ENCODE results near the gene TBC1D22A. TPM values are rescaled to one million over a fixed set of nuclear protein-coding genes. Genes with fewer than 3 reads are reported as not detected.

Gene TBC1D22A
- total and polyA plus RNA-seq, 8 donors, result 13.3 to 53.1 (median 21.5) TPM

GRCh38 chr22:47218671-47219070, 456.2 kb downstream of the TBC1D22A start:
- no peaks in the 10 kb centered on the region for H3K9me3 ChIP-seq
- H3K27ac ChIP-seq, result no peak overlapping the region
- H3K4me3 ChIP-seq, result no peak overlapping the region
- DNase-seq, result peak in 1 of 2 donors; percentile 13
- TF ChIP-seq, protein P1, sequence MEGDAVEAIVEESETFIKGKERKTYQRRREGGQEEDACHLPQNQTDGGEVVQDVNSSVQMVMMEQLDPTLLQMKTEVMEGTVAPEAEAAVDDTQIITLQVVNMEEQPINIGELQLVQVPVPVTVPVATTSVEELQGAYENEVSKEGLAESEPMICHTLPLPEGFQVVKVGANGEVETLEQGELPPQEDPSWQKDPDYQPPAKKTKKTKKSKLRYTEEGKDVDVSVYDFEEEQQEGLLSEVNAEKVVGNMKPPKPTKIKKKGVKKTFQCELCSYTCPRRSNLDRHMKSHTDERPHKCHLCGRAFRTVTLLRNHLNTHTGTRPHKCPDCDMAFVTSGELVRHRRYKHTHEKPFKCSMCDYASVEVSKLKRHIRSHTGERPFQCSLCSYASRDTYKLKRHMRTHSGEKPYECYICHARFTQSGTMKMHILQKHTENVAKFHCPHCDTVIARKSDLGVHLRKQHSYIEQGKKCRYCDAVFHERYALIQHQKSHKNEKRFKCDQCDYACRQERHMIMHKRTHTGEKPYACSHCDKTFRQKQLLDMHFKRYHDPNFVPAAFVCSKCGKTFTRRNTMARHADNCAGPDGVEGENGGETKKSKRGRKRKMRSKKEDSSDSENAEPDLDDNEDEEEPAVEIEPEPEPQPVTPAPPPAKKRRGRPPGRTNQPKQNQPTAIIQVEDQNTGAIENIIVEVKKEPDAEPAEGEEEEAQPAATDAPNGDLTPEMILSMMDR (IDR thresholded peaks at IDR 0.05), result no peak
- TF ChIP-seq POLR2A (IDR thresholded peaks at IDR 0.05), result no peak
- TF ChIP-seq POLR2AphosphoS5 (IDR thresholded peaks at IDR 0.05), result no peak
- TF ChIP-seq EP300 (IDR thresholded peaks at IDR 0.05), result no peak
- 81 to 90% (median 87%) methylated on average over 15 of the region's 15 CpGs for WGBS, 5 donors
- H3K27me3 ChIP-seq, result no peaks in the 10 kb centered on the region
- no peaks in the 10 kb centered on the region for H3K36me3 ChIP-seq
- intact Hi-C loops (cut with DNase I; ENCODE audit: low total_unique reads), result no loop called here
- H3K4me1 ChIP-seq, result no peaks in the 10 kb centered on the region

DNA sequence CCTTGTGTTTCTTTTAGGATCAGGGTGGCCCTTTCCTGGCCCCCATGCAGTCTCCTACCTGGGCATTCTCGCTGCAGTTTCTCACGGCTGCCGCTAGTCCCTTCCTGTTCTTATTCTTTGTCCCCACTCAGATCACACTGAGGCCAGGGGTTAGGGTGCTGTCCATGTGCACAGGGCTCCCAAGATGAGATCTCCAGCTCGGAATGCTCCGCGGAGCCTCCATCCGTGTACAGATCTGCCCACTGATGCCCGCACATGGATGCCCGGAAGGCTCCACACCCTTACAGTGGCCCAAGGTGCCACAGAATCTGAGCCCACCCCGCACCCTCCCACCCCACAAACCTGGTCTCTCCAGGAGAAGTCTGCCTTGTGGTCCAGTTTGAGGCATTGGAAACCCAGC, 457.3 kb downstream of the TBC1D22A start:
- no peak overlapping the region for H3K27ac ChIP-seq
- H3K4me3 ChIP-seq, result no peak overlapping the region
- TF ChIP-seq POLR2A (IDR thresholded peaks at IDR 0.05) (no peak), EP300 (IDR thresholded peaks at IDR 0.05) (no peak), POLR2AphosphoS5 (IDR thresholded peaks at IDR 0.05) (no peak)
- TF ChIP-seq, protein P1 (IDR thresholded peaks at IDR 0.05), result no peak
- no peaks in the 10 kb centered on the region for H3K36me3 ChIP-seq
- no peaks in the 10 kb centered on the region for H3K4me1 ChIP-seq
- no peaks in the 10 kb centered on the region for H3K27me3 ChIP-seq
- H3K9me3 ChIP-seq, result no peaks in the 10 kb centered on the region
- intact Hi-C loops (cut with DNase I; ENCODE audit: low total_unique reads), result no loop called here
- 89 to 95% (median 90%) methylated on average over 8 to 10 of the region's 10 CpGs for WGBS, 5 donors
- no peak for DNase-seq

DNA sequence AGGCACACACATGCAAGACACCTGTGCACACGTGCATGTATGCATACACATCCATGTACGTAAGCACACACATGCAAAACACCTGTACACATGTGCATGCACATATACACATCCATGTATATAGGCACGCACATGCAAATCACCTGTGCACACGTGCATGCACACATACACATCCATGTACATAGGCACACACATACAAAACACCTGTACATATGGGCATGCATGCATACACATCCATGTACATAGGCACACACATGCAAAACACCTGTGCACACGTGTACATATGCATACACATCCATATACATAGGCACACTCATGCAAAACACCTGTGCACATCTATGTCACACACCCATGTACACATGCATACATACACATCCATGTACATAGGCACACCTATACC, 458.3 kb downstream of the TBC1D22A start:
- TF ChIP-seq POLR2AphosphoS5 (IDR thresholded peaks at IDR 0.05) (no peak), EP300 (IDR thresholded peaks at IDR 0.05) (no peak)
- TF ChIP-seq, protein P1 (IDR thresholded peaks at IDR 0.05), result no peak
- Histone ChIP-seq H3K27ac (no peak overlapping the region), H3K36me3 (no peaks in the 10 kb centered on the region), H3K27me3 (peaks cover 0 to 3% (median 0%) of the 10 kb centered on the region in 3 donors), H3K4me3 (no peak overlapping the region), H3K9me3 (no peaks in the 10 kb centered on the region), H3K4me1 (no peaks in the 10 kb centered on the region)
- no peak for DNase-seq
- intact Hi-C loops (cut with DNase I; ENCODE audit: low total_unique reads), result no loop called here
- WGBS, 5 donors, result 77 to 86% (median 84%) methylated on average over 5 of the region's 5 CpGs

DNA sequence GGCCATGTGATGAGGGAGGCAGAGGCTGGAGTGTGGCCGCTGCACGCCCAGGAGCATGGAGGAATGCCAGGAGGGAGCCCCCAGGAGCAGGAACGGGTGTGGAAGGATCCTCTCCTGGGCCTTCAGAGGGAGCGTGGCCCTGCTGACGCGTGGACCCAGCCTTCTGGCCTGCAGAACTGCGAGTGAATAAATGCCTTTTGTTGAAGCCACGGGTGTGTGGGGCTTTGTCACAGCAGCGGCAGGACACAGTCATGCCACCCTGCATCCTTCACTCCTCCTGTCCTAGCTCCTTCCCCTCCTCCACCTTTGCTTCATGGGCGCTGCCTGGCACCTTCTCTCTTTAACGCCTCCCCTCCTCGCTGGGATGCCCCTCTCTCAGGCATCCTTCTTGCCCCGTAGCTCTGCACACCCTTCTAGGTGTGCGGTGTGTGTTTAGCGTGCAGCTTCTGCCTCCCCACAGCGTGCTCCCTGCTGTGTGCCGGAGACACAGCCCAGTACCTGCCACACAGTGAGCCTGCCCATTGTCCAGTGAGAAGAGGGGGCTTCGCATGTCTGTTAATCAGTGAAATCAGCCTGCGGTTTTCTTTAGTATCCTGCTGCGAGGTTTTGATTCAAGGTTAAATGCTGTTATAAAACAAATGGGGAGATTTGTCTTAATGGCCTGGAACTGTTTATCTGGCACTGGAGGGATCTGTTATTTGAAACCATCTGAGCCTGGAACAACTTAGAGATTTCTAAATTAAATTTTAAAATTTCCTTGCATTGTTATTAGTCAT, 459.6 kb downstream of the TBC1D22A start:
- peaks cover 0 to 9% (median 0%) of the 10 kb centered on the region in 3 donors for H3K27me3 ChIP-seq
- H3K9me3 ChIP-seq, result no peaks in the 10 kb centered on the region
- H3K27ac ChIP-seq, result no peak overlapping the region
- H3K36me3 ChIP-seq, result no peaks in the 10 kb centered on the region
- WGBS, 5 donors, result 74 to 80% (median 76%) methylated on average over 20 of the region's 20 CpGs
- no peak for DNase-seq
- TF ChIP-seq POLR2AphosphoS5 (IDR thresholded peaks at IDR 0.05), result no peak
- TF ChIP-seq, protein P1 (IDR thresholded peaks at IDR 0.05), result no peak
- TF ChIP-seq POLR2A (IDR thresholded peaks at IDR 0.05), result no peak
- no peak for TF ChIP-seq EP300 (IDR thresholded peaks at IDR 0.05)
- no peaks in the 10 kb centered on the region for H3K4me1 ChIP-seq
- H3K4me3 ChIP-seq, result no peak overlapping the region
- intact Hi-C loops (cut with DNase I; ENCODE audit: low total_unique reads), result no loop called here

Other genes with a start within 250 kb of the TBC1D22A start
- 10 to 100 TPM in 4 of 5 donors, under 1 TPM in 1; 0.29 to 78.2 (median 29.8) TPM for gene CELSR1, start 225.0 kb upstream of the TBC1D22A start, total RNA-seq
- gene CELSR1, start 225.0 kb upstream of the TBC1D22A start, polyA plus RNA-seq, result 10 to 100 TPM in 1 of 3 donors, 1 to 10 TPM in 2; 1.8 to 15.7 (median 4.6) TPM
- 100 to 1,000 TPM in 1 of 5 donors, 10 to 100 TPM in 4; 20.5 to 452 (median 30.9) TPM for gene GRAMD4, start 142.3 kb upstream of the TBC1D22A start, total RNA-seq
- gene GRAMD4, start 142.3 kb upstream of the TBC1D22A start, polyA plus RNA-seq, result 10 to 100 TPM in 2 of 3 donors, 1 to 10 TPM in 1; 7.4 to 14.3 (median 13.7) TPM
- gene CERK, start 24.4 kb upstream of the TBC1D22A start, total RNA-seq, result 10 to 100 TPM; 29.1 to 59.4 (median 42.4) TPM
- 10 to 100 TPM; 12.5 to 29.2 (median 26.0) TPM for gene CERK, start 24.4 kb upstream of the TBC1D22A start, polyA plus RNA-seq